ENCODE measurements around the gene INTS14. TPM values are rescaled to one million over a fixed set of nuclear protein-coding genes. Genes with fewer than 3 reads are reported as not detected.

Gene INTS14
- total and polyA plus RNA-seq, 2 of the 8 experiments (the other 6 are each of a cell fraction or from before 2014, with no cell fraction given), result 33.1 to 33.7 TPM

- no peaks in the 10 kb centered on the region for H3K79me2 ChIP-seq (ENCODE audit: control insufficient read depth in 1 of 2, insufficient read depth in 2 of 2, low read length in 2 of 2)
- H3K79me1 ChIP-seq (ENCODE audit: low read depth, low read length), result no peaks in the 10 kb centered on the region
- WGBS, 2 experiments (ENCODE audit: extremely low coverage in 1 of 2, insufficient coverage in 1 of 2, insufficient read length in 1 of 2, insufficient replicate concordance in 2 of 2, low coverage in 1 of 2, low lambda C conversion rate in 2 of 2, missing lambda C conversion rate in 1 of 2), result 89% methylated on average over 1 of the region's 1 CpG; no CpG with 5 or more reads in 1 of the 2 experiments
- no peak overlapping the region for H4K91ac ChIP-seq (replicated peaks; ENCODE audit: insufficient read length, low read length)
- no peak overlapping the region for H3K9ac ChIP-seq (replicated peaks in 1 of 4; ENCODE audit: extremely low read depth in 1 of 4, low read depth in 3 of 4, low read length in 3 of 4)
- H2BK20ac ChIP-seq (ENCODE audit: low read length), result no peak overlapping the region
- no peak overlapping the region for H3K23ac ChIP-seq (ENCODE audit: insufficient read length)
- no peak overlapping the region for H3K4me3 ChIP-seq (ENCODE audit: extremely low read depth in 1 of 4, insufficient read depth in 2 of 4, low read depth in 3 of 4, low read length in 4 of 4)
- no peak overlapping the region for H3K4ac ChIP-seq (replicated peaks; ENCODE audit: insufficient read length, low read depth, low read length)
- TF ChIP-seq TCF12 (IDR thresholded peaks at IDR 0.05; ENCODE audit: low read depth, low read length) (no peak), CTCF (IDR thresholded peaks at IDR 0.05; ENCODE audit: control extremely low read depth in 1 of 3, insufficient read depth in 1 of 3, low read depth in 1 of 3, low read length in 3 of 3) (no peak)
- no peak overlapping the region for H2BK12ac ChIP-seq (ENCODE audit: low read depth, low read length)
- H3K27me3 ChIP-seq (replicated peaks in 1 of 4; ENCODE audit: control insufficient read depth in 3 of 4, extremely low read depth in 1 of 4, insufficient read depth in 3 of 4, low read length in 3 of 4), result no peaks in the 10 kb centered on the region
- no peak overlapping the region for H3K27ac ChIP-seq (ENCODE audit: low read depth, low read length)
- no peak overlapping the region for H2AK5ac ChIP-seq (ENCODE audit: low read depth, low read length)
- no peak overlapping the region for H3K14ac ChIP-seq (ENCODE audit: insufficient read length)
- H3K36me3 ChIP-seq (ENCODE audit: control insufficient read depth in 2 of 4, insufficient read depth in 4 of 4, low read length in 3 of 4), result no peaks in the 10 kb centered on the region
- H4K8ac ChIP-seq (ENCODE audit: extremely low read depth, insufficient read depth, low read length), result no peak overlapping the region
- no peaks in the 10 kb centered on the region; a peak in 1 of 7 replicates for H3K4me1 ChIP-seq (replicated peaks in 1 of 4; ENCODE audit: control insufficient read depth in 3 of 4, insufficient read depth in 4 of 4, low read length in 3 of 4)
- H3K23me2 ChIP-seq (ENCODE audit: low read depth, low read length), result no peaks in the 10 kb centered on the region
- H2AFZ ChIP-seq (ENCODE audit: low read length), result no peak overlapping the region
- H2BK5ac ChIP-seq (ENCODE audit: low read depth, low read length), result no peak overlapping the region
- H3K9me3 ChIP-seq (ENCODE audit: insufficient read depth in 2 of 2, low read depth in 1 of 2, low read length in 1 of 2), result no peaks in the 10 kb centered on the region
- DNase-seq (ENCODE audit: low read depth in 1 of 2, low spot score in 2 of 2) (no peak), FAIRE-seq (no peak)
- H3K4me2 ChIP-seq (ENCODE audit: insufficient read depth in 1 of 2, low read depth in 2 of 2, low read length in 2 of 2), result no peak overlapping the region
- POLR2A ChIA-PET (ENCODE audit: partially characterized antibody), result no interaction called here
- no peak overlapping the region for H3K18ac ChIP-seq (ENCODE audit: extremely low read depth, low read length)
- H2BK15ac ChIP-seq (ENCODE audit: low read length), result no peak overlapping the region
- CTCF ChIA-PET (ENCODE audit: partially characterized antibody), result no interaction called here
- no peak overlapping the region for H3K56ac ChIP-seq (replicated peaks; ENCODE audit: insufficient read length, low read depth, low read length)
- no peak overlapping the region for H4K5ac ChIP-seq (ENCODE audit: insufficient read length, low read depth, low read length)
- H4K20me1 ChIP-seq (replicated peaks in 1 of 2; ENCODE audit: control insufficient read depth in 1 of 2, insufficient read depth in 2 of 2, low read length in 2 of 2), result no peaks in the 10 kb centered on the region
- no peak overlapping the region for H2BK120ac ChIP-seq (replicated peaks; ENCODE audit: low read depth, low read length)
These were observed 44.1 kb upstream of the INTS14 start for GRCh38 chr15:65655026-65655425.
